Measurements from ENCODE around the gene SMIM41. TPM values are rescaled to one million over a fixed set of nuclear protein-coding genes. Genes with fewer than 3 reads are reported as not detected.
"Not testable (repeated sequence)": the region's sequence is repeated elsewhere in the genome, so short reads cannot be mapped to it uniquely, and the experiment has no call there.

The SMIM41 gene
- total RNA-seq, 1 donor from 2014 or later, result not detected

- H3K4me1 Mint-ChIP-seq (ENCODE audit: low read depth), result peaks cover 9% of the 10 kb centered on the region
- H3K27ac Mint-ChIP-seq, result no peak overlapping the region
- H3K9me3 Mint-ChIP-seq (ENCODE audit: low read depth), result peaks cover 4% of the 10 kb centered on the region
- H3K27me3 Mint-ChIP-seq, result peaks cover 30% of the 10 kb centered on the region
- no peaks in the 10 kb centered on the region for H3K36me3 Mint-ChIP-seq (ENCODE audit: insufficient read depth)
- no peak for TF ChIP-seq CTCF (IDR thresholded peaks at IDR 0.05; ENCODE audit: unreplicated experiment)
- no peak overlapping the region for H3K4me3 Mint-ChIP-seq (ENCODE audit: low read depth)
- DNase-seq (ENCODE audit: low spot score, unreplicated experiment), result no peak
Measured at GRCh38 chr12:52097045-52097666, 17.7 kb downstream of the SMIM41 start.

- Mint-ChIP-seq H3K4me1 (ENCODE audit: low read depth) (peaks cover 20% of the 10 kb centered on the region), H3K27me3 (peaks cover 38% of the 10 kb centered on the region)
- DNase-seq (ENCODE audit: low spot score, unreplicated experiment); H3K9me3 Mint-ChIP-seq (ENCODE audit: low read depth); H3K4me3 Mint-ChIP-seq (ENCODE audit: low read depth); H3K27ac Mint-ChIP-seq; H3K36me3 Mint-ChIP-seq (ENCODE audit: insufficient read depth): not testable (repeated sequence)
Measured at GRCh38 chr12:52104431-52105089, 25.1 kb downstream of the SMIM41 start.

- peak; percentile 28 for TF ChIP-seq CTCF (IDR thresholded peaks at IDR 0.05; ENCODE audit: unreplicated experiment)
- not testable (repeated sequence) for H3K27me3 Mint-ChIP-seq; H3K36me3 Mint-ChIP-seq (ENCODE audit: insufficient read depth); H3K4me3 Mint-ChIP-seq (ENCODE audit: low read depth); DNase-seq (ENCODE audit: low spot score, unreplicated experiment); H3K9me3 Mint-ChIP-seq (ENCODE audit: low read depth)
- Mint-ChIP-seq H3K27ac (peak overlapping the region; percentile 89), H3K4me1 (ENCODE audit: low read depth) (peaks cover 25% of the 10 kb centered on the region)
Measured at GRCh38 chr12:52116222-52117125, 37.0 kb downstream of the SMIM41 start.

- H3K9me3 Mint-ChIP-seq (ENCODE audit: low read depth); H3K36me3 Mint-ChIP-seq (ENCODE audit: insufficient read depth); H3K27ac Mint-ChIP-seq; DNase-seq (ENCODE audit: low spot score, unreplicated experiment); H3K4me3 Mint-ChIP-seq (ENCODE audit: low read depth): not testable (repeated sequence)
- peaks cover 25% of the 10 kb centered on the region for H3K4me1 Mint-ChIP-seq (ENCODE audit: low read depth)
- peaks cover 12% of the 10 kb centered on the region for H3K27me3 Mint-ChIP-seq
Measured at GRCh38 chr12:52117806-52118475, 38.4 kb downstream of the SMIM41 start.

- Mint-ChIP-seq H3K4me1 (ENCODE audit: low read depth) (peaks cover 25% of the 10 kb centered on the region), H3K4me3 (ENCODE audit: low read depth) (no peak overlapping the region), H3K9me3 (ENCODE audit: low read depth) (no peaks in the 10 kb centered on the region), H3K36me3 (ENCODE audit: insufficient read depth) (no peaks in the 10 kb centered on the region), H3K27ac (peak overlapping the region; percentile 33), H3K27me3 (peaks cover 15% of the 10 kb centered on the region)
- peak; percentile 63 for DNase-seq (ENCODE audit: low spot score, unreplicated experiment)
- peak; percentile 96 for TF ChIP-seq CTCF (IDR thresholded peaks at IDR 0.05; ENCODE audit: unreplicated experiment)
Measured at GRCh38 chr12:52119398-52120254, 40.1 kb downstream of the SMIM41 start.

Data from progenitor cell of endocrine pancreas (in vitro differentiated cells).